ENCODE results near the gene SCG2.

The SCG2 gene

DNA sequence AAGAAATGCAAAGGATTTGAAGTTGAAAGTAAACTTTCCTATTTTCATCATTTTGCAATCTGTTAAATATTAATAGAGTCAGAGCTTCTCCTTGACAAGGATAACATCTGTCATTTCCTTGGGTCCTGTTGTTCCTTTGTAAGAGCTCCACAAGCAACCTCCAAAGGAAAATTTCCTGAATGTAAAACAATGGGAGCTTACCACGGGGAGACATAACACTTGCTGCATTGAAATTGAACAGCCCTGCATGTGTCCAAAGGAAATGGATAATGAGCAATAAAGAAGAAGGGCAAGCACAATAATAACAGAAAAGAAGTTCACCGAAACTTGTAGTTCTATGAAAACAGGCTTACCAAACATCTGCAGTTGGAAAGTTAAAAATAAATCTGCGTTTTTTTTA is 42.0 kb upstream of the SCG2 start:
- no peak for TF ChIP-seq FOXP2 (optimal IDR thresholded peaks at IDR 0.05; ENCODE audit: borderline replicate concordance, extremely low read depth, extremely low read length, insufficient read depth)

- TF ChIP-seq, protein P1, sequence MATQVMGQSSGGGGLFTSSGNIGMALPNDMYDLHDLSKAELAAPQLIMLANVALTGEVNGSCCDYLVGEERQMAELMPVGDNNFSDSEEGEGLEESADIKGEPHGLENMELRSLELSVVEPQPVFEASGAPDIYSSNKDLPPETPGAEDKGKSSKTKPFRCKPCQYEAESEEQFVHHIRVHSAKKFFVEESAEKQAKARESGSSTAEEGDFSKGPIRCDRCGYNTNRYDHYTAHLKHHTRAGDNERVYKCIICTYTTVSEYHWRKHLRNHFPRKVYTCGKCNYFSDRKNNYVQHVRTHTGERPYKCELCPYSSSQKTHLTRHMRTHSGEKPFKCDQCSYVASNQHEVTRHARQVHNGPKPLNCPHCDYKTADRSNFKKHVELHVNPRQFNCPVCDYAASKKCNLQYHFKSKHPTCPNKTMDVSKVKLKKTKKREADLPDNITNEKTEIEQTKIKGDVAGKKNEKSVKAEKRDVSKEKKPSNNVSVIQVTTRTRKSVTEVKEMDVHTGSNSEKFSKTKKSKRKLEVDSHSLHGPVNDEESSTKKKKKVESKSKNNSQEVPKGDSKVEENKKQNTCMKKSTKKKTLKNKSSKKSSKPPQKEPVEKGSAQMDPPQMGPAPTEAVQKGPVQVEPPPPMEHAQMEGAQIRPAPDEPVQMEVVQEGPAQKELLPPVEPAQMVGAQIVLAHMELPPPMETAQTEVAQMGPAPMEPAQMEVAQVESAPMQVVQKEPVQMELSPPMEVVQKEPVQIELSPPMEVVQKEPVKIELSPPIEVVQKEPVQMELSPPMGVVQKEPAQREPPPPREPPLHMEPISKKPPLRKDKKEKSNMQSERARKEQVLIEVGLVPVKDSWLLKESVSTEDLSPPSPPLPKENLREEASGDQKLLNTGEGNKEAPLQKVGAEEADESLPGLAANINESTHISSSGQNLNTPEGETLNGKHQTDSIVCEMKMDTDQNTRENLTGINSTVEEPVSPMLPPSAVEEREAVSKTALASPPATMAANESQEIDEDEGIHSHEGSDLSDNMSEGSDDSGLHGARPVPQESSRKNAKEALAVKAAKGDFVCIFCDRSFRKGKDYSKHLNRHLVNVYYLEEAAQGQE (IDR thresholded peaks at IDR 0.05; ENCODE audit: insufficient read depth in 1 of 2, low read depth in 2 of 2, low read length in 2 of 2), result no peak
- TF ChIP-seq POLR2AphosphoS5 (IDR thresholded peaks at IDR 0.05; ENCODE audit: low read depth, low read length), result no peak
- TF ChIP-seq TAF1 (IDR thresholded peaks at IDR 0.05; ENCODE audit: borderline replicate concordance, insufficient read depth, low read length), result no peak
Measured at GRCh38 chr2:223643309-223643708, 41.1 kb upstream of the SCG2 start.

- no peak for TF ChIP-seq POLR2AphosphoS5 (IDR thresholded peaks at IDR 0.05; ENCODE audit: low read depth, low read length)
- TF ChIP-seq FOXP2 (optimal IDR thresholded peaks at IDR 0.05; ENCODE audit: borderline replicate concordance, extremely low read depth, extremely low read length, insufficient read depth), result no peak
- TF ChIP-seq SIN3A (IDR thresholded peaks at IDR 0.05; ENCODE audit: borderline replicate concordance, insufficient read depth, low read length), result no peak
- TF ChIP-seq, protein P1 (IDR thresholded peaks at IDR 0.05; ENCODE audit: insufficient read depth in 1 of 2, low read depth in 2 of 2, low read length in 2 of 2), result no peak
Measured at GRCh38 chr2:223642506-223642905, 40.3 kb upstream of the SCG2 start.

- no peak for TF ChIP-seq FOXP2 (optimal IDR thresholded peaks at IDR 0.05; ENCODE audit: borderline replicate concordance, extremely low read depth, extremely low read length, insufficient read depth)
- no peak for TF ChIP-seq SIN3A (IDR thresholded peaks at IDR 0.05; ENCODE audit: borderline replicate concordance, insufficient read depth, low read length)
Measured at GRCh38 chr2:223641082-223641481, 38.9 kb upstream of the SCG2 start.

GRCh38 chr2:223635080-223635479 is 32.9 kb upstream of the SCG2 start:
- TF ChIP-seq, protein P1 (IDR thresholded peaks at IDR 0.05; ENCODE audit: insufficient read depth in 1 of 2, low read depth in 2 of 2, low read length in 2 of 2), result no peak
- TF ChIP-seq SIN3A (IDR thresholded peaks at IDR 0.05; ENCODE audit: borderline replicate concordance, insufficient read depth, low read length), result no peak
- no peak for TF ChIP-seq FOXP2 (optimal IDR thresholded peaks at IDR 0.05; ENCODE audit: borderline replicate concordance, extremely low read depth, extremely low read length, insufficient read depth)
- no peak for TF ChIP-seq TAF1 (IDR thresholded peaks at IDR 0.05; ENCODE audit: borderline replicate concordance, insufficient read depth, low read length)
- TF ChIP-seq POLR2AphosphoS5 (IDR thresholded peaks at IDR 0.05; ENCODE audit: low read depth, low read length), result no peak

- TF ChIP-seq FOXP2 (optimal IDR thresholded peaks at IDR 0.05; ENCODE audit: borderline replicate concordance, extremely low read depth, extremely low read length, insufficient read depth) (no peak), TAF1 (IDR thresholded peaks at IDR 0.05; ENCODE audit: borderline replicate concordance, insufficient read depth, low read length) (no peak), SIN3A (IDR thresholded peaks at IDR 0.05; ENCODE audit: borderline replicate concordance, insufficient read depth, low read length) (no peak), POLR2AphosphoS5 (IDR thresholded peaks at IDR 0.05; ENCODE audit: low read depth, low read length) (no peak)
- TF ChIP-seq, protein P1 (IDR thresholded peaks at IDR 0.05; ENCODE audit: insufficient read depth in 1 of 2, low read depth in 2 of 2, low read length in 2 of 2), result no peak
Measured at GRCh38 chr2:223634238-223634637, 32.1 kb upstream of the SCG2 start.

Measured in PFSK-1 (cell line).